Epithelial cell of proximal tubule (primary cell): ENCODE data around the gene FSTL1. TPM values are rescaled to one million over a fixed set of nuclear protein-coding genes. Genes with fewer than 3 reads are reported as not detected.

Experiments
- DNase-seq: peaks from one replicate; pipeline ENCODE4 v3.0.0-alpha.2; 2011; ENCODE audit warnings: low read depth
- H3K4me3 ChIP-seq: 2 replicates; pipeline ENCODE4 v1.5.1; 2011; ENCODE audit warnings: low read depth, mild to moderate bottlenecking, low read length
- total RNA-seq: library from RNA; depleted of rRNA; stranded (reverse); fragments of >200 nt; gene quantifications from 2 replicates; pipeline ENCODE4 v1.2.3, GENCODE V29; 2015
- TF ChIP-seq, protein P1 (sequence below): conservative IDR thresholded peaks from 2 replicates; pipeline ENCODE4 v1.5.1; 2012; ENCODE audit warnings: low read depth, mild to moderate bottlenecking, low read length

Gene FSTL1
- total RNA-seq, 1 donor from 2014 or later: 235 TPM

DNA sequence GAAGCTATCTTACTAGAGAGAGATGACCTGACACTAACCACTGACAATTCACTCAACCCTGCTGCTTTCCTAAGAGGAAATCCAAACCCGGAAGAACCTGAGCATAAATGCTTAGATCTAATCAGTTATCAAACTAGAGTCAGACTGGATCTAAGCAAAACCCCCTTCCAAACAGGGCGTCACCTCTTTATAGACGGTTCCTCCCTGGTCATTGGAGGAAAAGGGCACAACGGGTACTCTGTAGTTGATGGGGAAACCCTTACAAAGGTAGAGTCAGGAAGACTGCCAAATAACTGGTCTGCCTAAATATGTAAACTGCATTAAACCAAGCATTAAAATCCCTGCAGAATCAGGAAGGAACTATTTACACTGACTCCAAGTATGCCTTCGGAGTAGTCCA, 41.3 kb upstream of the FSTL1 start:
- TF ChIP-seq, protein P1, sequence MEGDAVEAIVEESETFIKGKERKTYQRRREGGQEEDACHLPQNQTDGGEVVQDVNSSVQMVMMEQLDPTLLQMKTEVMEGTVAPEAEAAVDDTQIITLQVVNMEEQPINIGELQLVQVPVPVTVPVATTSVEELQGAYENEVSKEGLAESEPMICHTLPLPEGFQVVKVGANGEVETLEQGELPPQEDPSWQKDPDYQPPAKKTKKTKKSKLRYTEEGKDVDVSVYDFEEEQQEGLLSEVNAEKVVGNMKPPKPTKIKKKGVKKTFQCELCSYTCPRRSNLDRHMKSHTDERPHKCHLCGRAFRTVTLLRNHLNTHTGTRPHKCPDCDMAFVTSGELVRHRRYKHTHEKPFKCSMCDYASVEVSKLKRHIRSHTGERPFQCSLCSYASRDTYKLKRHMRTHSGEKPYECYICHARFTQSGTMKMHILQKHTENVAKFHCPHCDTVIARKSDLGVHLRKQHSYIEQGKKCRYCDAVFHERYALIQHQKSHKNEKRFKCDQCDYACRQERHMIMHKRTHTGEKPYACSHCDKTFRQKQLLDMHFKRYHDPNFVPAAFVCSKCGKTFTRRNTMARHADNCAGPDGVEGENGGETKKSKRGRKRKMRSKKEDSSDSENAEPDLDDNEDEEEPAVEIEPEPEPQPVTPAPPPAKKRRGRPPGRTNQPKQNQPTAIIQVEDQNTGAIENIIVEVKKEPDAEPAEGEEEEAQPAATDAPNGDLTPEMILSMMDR: no peak
- H3K4me3 ChIP-seq: no peak overlapping the region
- DNase-seq: no peak

DNA sequence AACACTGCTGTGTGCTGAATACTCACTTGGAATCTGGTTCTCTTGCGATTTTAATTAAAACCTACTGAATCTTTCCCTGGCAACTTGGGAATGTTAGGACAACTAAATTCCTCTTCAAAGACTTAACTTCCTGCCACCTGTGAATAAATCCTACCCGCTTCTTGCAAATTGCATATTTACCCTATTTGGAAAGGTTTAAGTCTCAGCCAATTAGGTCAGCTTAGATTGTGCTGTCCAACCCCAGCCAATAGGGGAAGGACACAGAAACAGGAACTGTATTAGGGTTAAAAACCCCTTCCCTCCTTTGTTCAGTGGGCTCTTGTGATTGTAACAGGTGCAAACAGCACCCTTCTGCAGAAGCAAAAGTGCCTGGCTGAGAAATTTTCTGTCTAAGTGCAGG, 38.6 kb upstream of the FSTL1 start:
- no peak for DNase-seq
- TF ChIP-seq, protein P1: no peak
- no peak overlapping the region for H3K4me3 ChIP-seq

DNA sequence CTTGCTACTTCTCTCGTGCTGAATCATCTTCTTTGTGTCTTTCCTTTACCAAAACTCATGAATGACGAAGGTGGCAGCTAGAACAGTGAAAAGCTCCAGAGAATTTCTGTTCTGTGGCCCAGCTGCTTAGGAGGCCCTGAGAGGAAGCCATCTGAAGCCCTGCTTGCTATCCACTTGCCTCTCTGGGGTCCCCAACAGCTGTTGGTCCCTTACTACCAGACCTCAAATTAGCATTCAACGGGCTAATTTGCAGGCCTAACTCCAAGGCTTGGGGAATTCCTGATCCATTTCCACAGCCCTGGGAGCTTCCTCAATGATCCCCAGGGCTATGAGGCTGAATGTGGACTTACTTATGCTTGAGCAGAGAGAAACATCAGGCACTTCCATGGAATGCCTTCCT, 37.5 kb upstream of the FSTL1 start:
- TF ChIP-seq, protein P1: no peak
- H3K4me3 ChIP-seq: no peak overlapping the region
- no peak for DNase-seq

DNA sequence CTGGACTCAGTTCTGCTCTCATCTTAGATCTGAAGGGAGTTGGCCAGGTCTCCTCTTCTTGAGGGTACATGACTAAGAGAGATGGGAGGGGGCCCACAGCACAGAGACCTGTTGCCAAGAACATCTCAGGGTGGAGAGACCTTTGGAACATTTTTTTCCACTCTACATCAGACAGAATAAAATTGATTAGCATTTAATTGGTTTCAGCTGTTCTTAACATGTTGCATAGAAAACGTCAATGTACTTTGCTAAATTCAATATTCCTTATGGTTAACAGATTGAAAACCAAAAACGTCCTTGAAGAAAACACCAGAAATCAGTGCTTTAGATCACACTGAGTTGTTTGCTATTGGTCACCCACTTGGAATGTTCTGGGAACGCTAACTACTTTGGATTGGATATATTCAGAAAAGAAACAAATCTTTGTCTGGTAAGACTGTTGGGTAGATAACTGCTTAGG, 36.4 kb upstream of the FSTL1 start:
- TF ChIP-seq, protein P1: no peak
- DNase-seq: no peak
- H3K4me3 ChIP-seq: no peak overlapping the region

DNA sequence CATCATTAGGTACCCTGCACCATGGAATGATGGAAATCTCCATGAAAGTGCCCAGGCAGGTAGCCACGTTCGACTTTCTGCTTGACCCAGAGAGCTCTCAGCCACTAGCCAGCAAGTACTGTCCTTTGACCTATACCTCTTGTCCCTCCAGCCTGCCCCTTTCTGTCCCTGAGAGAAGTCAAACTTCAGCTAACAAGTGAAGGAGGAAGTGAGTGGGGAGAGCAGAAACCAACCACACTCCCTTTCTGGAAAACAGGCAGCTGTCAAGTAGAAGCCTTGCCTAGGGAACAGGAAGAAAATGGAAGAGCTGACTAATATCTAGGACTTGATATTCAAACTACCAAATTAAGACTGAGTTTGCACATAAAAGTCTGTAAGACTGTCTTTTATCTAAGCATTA, 30.3 kb upstream of the FSTL1 start:
- H3K4me3 ChIP-seq: no peak overlapping the region
- no peak for DNase-seq
- TF ChIP-seq, protein P1: no peak

DNA sequence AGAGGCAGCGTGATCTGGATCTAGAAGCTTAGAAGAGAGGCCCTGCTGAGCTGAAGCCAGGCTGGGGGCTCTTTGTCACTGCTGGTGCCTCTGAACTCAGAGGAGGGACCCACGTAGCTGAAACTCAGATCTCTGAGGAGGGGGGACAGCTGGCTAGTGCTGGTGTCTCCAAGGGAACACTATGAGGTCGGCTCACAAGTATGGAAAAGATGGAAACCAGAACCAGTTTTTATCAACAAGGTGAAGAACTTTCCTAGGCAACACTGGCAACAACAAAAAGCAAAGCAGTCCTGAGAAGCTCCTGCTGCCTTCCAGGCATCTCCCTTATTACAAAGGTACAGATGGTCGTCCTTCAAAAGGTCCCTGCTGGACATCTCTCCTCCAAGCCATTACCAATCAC, 27.0 kb upstream of the FSTL1 start:
- no peak overlapping the region for H3K4me3 ChIP-seq
- TF ChIP-seq, protein P1: no peak
- DNase-seq: no peak

DNA sequence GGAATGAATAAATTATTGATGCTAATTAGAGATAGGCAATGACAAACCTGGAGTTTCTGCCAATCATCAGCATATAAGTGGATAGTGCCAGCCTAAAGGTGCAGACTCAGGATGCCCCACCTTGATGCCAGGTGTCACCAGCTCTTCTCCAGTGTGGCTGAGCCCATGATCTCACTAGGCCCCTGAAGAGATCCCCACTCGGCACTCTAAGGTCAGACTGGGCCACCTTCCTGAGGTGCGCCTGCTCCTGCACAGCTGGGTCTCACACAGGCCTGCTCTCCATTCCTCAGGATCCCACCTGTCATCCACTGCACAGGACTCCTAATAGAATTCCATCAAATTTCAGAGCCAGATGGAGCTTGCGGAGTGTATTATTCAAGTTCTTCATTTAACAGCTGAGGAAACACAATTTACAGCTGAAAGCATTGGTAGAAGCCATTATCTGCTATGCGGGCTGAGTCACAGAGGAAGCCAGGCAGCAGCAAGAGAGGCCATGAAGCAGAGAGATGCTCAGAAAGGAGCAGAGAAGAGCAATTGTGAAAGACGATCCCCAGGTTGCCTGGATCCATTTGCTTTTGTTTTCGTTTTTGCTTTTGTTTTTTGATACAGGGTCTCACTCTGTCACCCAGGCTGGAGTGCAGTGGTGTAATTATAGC, 25.1 kb upstream of the FSTL1 start:
- no peak overlapping the region for H3K4me3 ChIP-seq
- no peak for DNase-seq
- TF ChIP-seq, protein P1: no peak
